ENCODE data around the gene OPCML. TPM values are rescaled to one million over a fixed set of nuclear protein-coding genes. Genes with fewer than 3 reads are reported as not detected.

Gene OPCML
- polyA plus RNA-seq, 1 donor (not counting 4 experiments of a cell fraction or from before 2014, with no cell fraction given) = 0.04 TPM

DNA sequence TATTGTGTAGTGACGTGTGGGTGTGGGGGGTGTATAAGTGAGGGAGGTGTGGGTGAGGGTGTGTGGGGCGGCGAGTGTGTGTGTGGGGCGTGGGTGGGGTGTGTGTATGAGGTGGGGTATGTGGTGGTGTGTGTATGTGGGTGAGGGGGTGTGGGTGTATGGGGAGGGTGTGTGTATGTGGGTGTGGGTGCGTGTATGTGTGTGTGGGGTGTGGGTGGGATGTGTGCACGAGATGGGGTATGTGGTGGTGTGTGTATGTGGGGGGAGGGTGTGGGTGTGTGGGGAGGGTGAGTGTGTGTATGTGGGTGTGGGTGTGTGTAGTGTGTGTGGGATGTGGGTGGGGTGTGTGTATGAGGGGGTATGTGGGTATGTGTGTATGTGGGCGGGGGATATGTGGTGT is 205.5 kb downstream of the OPCML start:
- FAIRE-seq (no peak), DNase-seq (ENCODE audit: low read depth, low spot score) (no peak)
- Histone ChIP-seq H3K27me3 (ENCODE audit: control insufficient read depth, extremely low read depth, insufficient read depth, low read length) (no peaks in the 10 kb centered on the region), H3K9me1 (ENCODE audit: control insufficient read depth, extremely low read depth, insufficient read depth, low read length) (no peaks in the 10 kb centered on the region), H3K9me3 (ENCODE audit: control insufficient read depth, low read depth, low read length) (no peaks in the 10 kb centered on the region), H3K36me3 (ENCODE audit: control insufficient read depth in 2 of 2, extremely low read depth in 1 of 2, insufficient read depth in 2 of 2, low read length in 2 of 2) (no peaks in the 10 kb centered on the region), H3K79me2 (ENCODE audit: control insufficient read depth, insufficient read depth, low read length) (no peaks in the 10 kb centered on the region), H3K9ac (ENCODE audit: control insufficient read depth, extremely low read depth, insufficient read depth, low read length) (no peak overlapping the region), H2AFZ (ENCODE audit: control insufficient read depth, low read length) (no peak overlapping the region), H4K20me1 (ENCODE audit: control insufficient read depth, extremely low read depth, insufficient read depth, low read length) (no peaks in the 10 kb centered on the region), H3K4me1 (ENCODE audit: control insufficient read depth, extremely low read depth, insufficient read depth, low read length) (no peaks in the 10 kb centered on the region), H3K4me3 (ENCODE audit: control insufficient read depth in 2 of 3, extremely low read depth in 1 of 3, insufficient read depth in 2 of 3, low read depth in 1 of 3, low read length in 3 of 3) (no peak overlapping the region), H3K27ac (ENCODE audit: control insufficient read depth, insufficient read depth, low read length) (no peak overlapping the region), H3K4me2 (ENCODE audit: control insufficient read depth, extremely low read depth, insufficient read depth, low read depth, low read length) (no peak overlapping the region)
- dilution Hi-C loops (cut with MboI; ENCODE audit: extremely low pct_ligation_motif_present, low sequenced_read_pairs) = no loop called here
- no peak for TF ChIP-seq EZH2 (IDR thresholded peaks at IDR 0.05; ENCODE audit: low read length)
- TF ChIP-seq, protein P1, sequence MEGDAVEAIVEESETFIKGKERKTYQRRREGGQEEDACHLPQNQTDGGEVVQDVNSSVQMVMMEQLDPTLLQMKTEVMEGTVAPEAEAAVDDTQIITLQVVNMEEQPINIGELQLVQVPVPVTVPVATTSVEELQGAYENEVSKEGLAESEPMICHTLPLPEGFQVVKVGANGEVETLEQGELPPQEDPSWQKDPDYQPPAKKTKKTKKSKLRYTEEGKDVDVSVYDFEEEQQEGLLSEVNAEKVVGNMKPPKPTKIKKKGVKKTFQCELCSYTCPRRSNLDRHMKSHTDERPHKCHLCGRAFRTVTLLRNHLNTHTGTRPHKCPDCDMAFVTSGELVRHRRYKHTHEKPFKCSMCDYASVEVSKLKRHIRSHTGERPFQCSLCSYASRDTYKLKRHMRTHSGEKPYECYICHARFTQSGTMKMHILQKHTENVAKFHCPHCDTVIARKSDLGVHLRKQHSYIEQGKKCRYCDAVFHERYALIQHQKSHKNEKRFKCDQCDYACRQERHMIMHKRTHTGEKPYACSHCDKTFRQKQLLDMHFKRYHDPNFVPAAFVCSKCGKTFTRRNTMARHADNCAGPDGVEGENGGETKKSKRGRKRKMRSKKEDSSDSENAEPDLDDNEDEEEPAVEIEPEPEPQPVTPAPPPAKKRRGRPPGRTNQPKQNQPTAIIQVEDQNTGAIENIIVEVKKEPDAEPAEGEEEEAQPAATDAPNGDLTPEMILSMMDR (optimal IDR thresholded peaks at IDR 0.05 in 1 of 3, IDR thresholded peaks at IDR 0.05 in 1 of 3, conservative IDR thresholded peaks at IDR 0.05 in 1 of 3; ENCODE audit: extremely low read depth in 1 of 3, insufficient read depth in 2 of 3, low read length in 3 of 3) = no peak

DNA sequence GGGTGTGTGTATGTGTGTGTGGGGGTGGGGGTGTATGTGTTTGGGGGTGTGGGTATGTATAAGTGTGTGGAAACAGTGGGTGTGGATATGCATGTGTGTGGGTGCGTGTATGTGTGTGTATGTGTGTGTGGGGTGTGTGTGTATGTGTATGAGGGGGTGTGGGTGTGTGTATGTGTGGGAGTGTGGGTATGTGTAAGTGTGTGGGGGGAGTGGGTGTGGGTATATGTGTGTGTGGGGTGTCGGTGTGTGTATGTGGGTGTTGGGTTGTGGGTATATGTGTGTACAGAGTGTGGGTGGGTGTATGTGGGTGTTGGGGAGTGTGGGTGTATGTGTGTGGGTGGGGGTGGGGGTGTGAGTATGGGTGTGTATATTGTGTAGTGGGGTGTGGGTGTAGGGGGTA is 206.0 kb downstream of the OPCML start:
- no peak overlapping the region for H3K9ac ChIP-seq (ENCODE audit: control insufficient read depth, extremely low read depth, insufficient read depth, low read length)

More for the DNA sequence above, 206.0 kb downstream of the OPCML start:
- FAIRE-seq (no peak), DNase-seq (ENCODE audit: low read depth, low spot score) (no peak)
- no peak overlapping the region for H2AFZ ChIP-seq (ENCODE audit: control insufficient read depth, low read length)
- H3K9me3 ChIP-seq (ENCODE audit: control insufficient read depth, low read depth, low read length) = no peaks in the 10 kb centered on the region
- no peaks in the 10 kb centered on the region for H3K79me2 ChIP-seq (ENCODE audit: control insufficient read depth, insufficient read depth, low read length)
- no peak overlapping the region for H3K27ac ChIP-seq (ENCODE audit: control insufficient read depth, insufficient read depth, low read length)
- no peak overlapping the region for H3K4me2 ChIP-seq (ENCODE audit: control insufficient read depth, extremely low read depth, insufficient read depth, low read depth, low read length)
- H4K20me1 ChIP-seq (ENCODE audit: control insufficient read depth, extremely low read depth, insufficient read depth, low read length) = no peaks in the 10 kb centered on the region
- H3K27me3 ChIP-seq (ENCODE audit: control insufficient read depth, extremely low read depth, insufficient read depth, low read length) = no peaks in the 10 kb centered on the region
- H3K4me3 ChIP-seq (ENCODE audit: control insufficient read depth in 2 of 3, extremely low read depth in 1 of 3, insufficient read depth in 2 of 3, low read depth in 1 of 3, low read length in 3 of 3) = no peak overlapping the region
- no peaks in the 10 kb centered on the region for H3K36me3 ChIP-seq (ENCODE audit: control insufficient read depth in 2 of 2, extremely low read depth in 1 of 2, insufficient read depth in 2 of 2, low read length in 2 of 2)
- TF ChIP-seq, protein P1 (optimal IDR thresholded peaks at IDR 0.05 in 1 of 3, IDR thresholded peaks at IDR 0.05 in 1 of 3, conservative IDR thresholded peaks at IDR 0.05 in 1 of 3; ENCODE audit: extremely low read depth in 1 of 3, insufficient read depth in 2 of 3, low read length in 3 of 3) = no peak
- TF ChIP-seq EZH2 (IDR thresholded peaks at IDR 0.05; ENCODE audit: low read length) = no peak
- dilution Hi-C loops (cut with MboI; ENCODE audit: extremely low pct_ligation_motif_present, low sequenced_read_pairs) = no loop called here
- no peaks in the 10 kb centered on the region for H3K9me1 ChIP-seq (ENCODE audit: control insufficient read depth, extremely low read depth, insufficient read depth, low read length)
- H3K4me1 ChIP-seq (ENCODE audit: control insufficient read depth, extremely low read depth, insufficient read depth, low read length) = no peaks in the 10 kb centered on the region

Data from keratinocyte (primary cell).